ENCODE results near the gene PPFIBP1.

Gene PPFIBP1

GRCh38 chr12:27685274-27685673, 161.3 kb downstream of the PPFIBP1 start:
- TF ChIP-seq GABPA (IDR thresholded peaks at IDR 0.05; ENCODE audit: low read depth) (no peak), SPI1 (IDR thresholded peaks at IDR 0.05; ENCODE audit: borderline replicate concordance, low read depth) (no peak), POLR2AphosphoS5 (IDR thresholded peaks at IDR 0.05; ENCODE audit: low read depth) (no peak)
- Histone ChIP-seq H3K4me3 (replicated peaks; ENCODE audit: insufficient read depth, low read length) (no peak overlapping the region), H3K27me3 (ENCODE audit: insufficient read depth, poor library complexity, severe bottlenecking) (no peaks in the 10 kb centered on the region), H3K27ac (replicated peaks) (no peak overlapping the region)
- DNase-seq (ENCODE audit: low read depth in 1 of 2, low spot score in 1 of 2): no peak

- no peak overlapping the region for H3K4me3 ChIP-seq (replicated peaks; ENCODE audit: insufficient read depth, low read length)
- H3K27me3 ChIP-seq (ENCODE audit: insufficient read depth, poor library complexity, severe bottlenecking): no peaks in the 10 kb centered on the region
- no peak overlapping the region for H3K27ac ChIP-seq (replicated peaks)
- TF ChIP-seq CTCF (IDR thresholded peaks at IDR 0.05; ENCODE audit: insufficient read depth, low read length) (no peak), SPI1 (IDR thresholded peaks at IDR 0.05; ENCODE audit: borderline replicate concordance, low read depth) (no peak), GABPA (IDR thresholded peaks at IDR 0.05; ENCODE audit: low read depth) (no peak)
- no peak for DNase-seq (ENCODE audit: low read depth in 1 of 2, low spot score in 1 of 2)
Observed at GRCh38 chr12:27686147-27686546, 162.1 kb downstream of the PPFIBP1 start.

- DNase-seq (ENCODE audit: low read depth in 1 of 2, low spot score in 1 of 2): no peak
- Histone ChIP-seq H3K27ac (replicated peaks) (no peak overlapping the region), H3K4me3 (replicated peaks; ENCODE audit: insufficient read depth, low read length) (no peak overlapping the region), H3K27me3 (ENCODE audit: insufficient read depth, poor library complexity, severe bottlenecking) (no peaks in the 10 kb centered on the region)
- TF ChIP-seq POLR2AphosphoS5 (IDR thresholded peaks at IDR 0.05; ENCODE audit: low read depth): no peak
Observed at GRCh38 chr12:27688671-27689070, 164.7 kb downstream of the PPFIBP1 start.

- Histone ChIP-seq H3K4me3 (replicated peaks; ENCODE audit: insufficient read depth, low read length) (no peak overlapping the region), H3K27ac (replicated peaks) (no peak overlapping the region), H3K27me3 (ENCODE audit: insufficient read depth, poor library complexity, severe bottlenecking) (no peaks in the 10 kb centered on the region)
- no peak for DNase-seq (ENCODE audit: low read depth in 1 of 2, low spot score in 1 of 2)
- TF ChIP-seq POLR2AphosphoS5 (IDR thresholded peaks at IDR 0.05; ENCODE audit: low read depth): no peak
- TF ChIP-seq CTCF (IDR thresholded peaks at IDR 0.05; ENCODE audit: insufficient read depth, low read length): no peak
- no peak for TF ChIP-seq REST (IDR thresholded peaks at IDR 0.05; ENCODE audit: insufficient replicate concordance, low read depth)
- no peak for TF ChIP-seq SPI1 (IDR thresholded peaks at IDR 0.05; ENCODE audit: borderline replicate concordance, low read depth)
- TF ChIP-seq GABPA (IDR thresholded peaks at IDR 0.05; ENCODE audit: low read depth): no peak
Observed at GRCh38 chr12:27689558-27690180, 165.7 kb downstream of the PPFIBP1 start.

- TF ChIP-seq SPI1 (IDR thresholded peaks at IDR 0.05; ENCODE audit: borderline replicate concordance, low read depth): no peak
- no peak for TF ChIP-seq CTCF (IDR thresholded peaks at IDR 0.05; ENCODE audit: insufficient read depth, low read length)
- no peak for TF ChIP-seq POLR2AphosphoS5 (IDR thresholded peaks at IDR 0.05; ENCODE audit: low read depth)
- no peak for TF ChIP-seq GABPA (IDR thresholded peaks at IDR 0.05; ENCODE audit: low read depth)
- no peak for TF ChIP-seq REST (IDR thresholded peaks at IDR 0.05; ENCODE audit: insufficient replicate concordance, low read depth)
- Histone ChIP-seq H3K27me3 (ENCODE audit: insufficient read depth, poor library complexity, severe bottlenecking) (no peaks in the 10 kb centered on the region), H3K27ac (replicated peaks) (no peak overlapping the region), H3K4me3 (replicated peaks; ENCODE audit: insufficient read depth, low read length) (no peak overlapping the region)
- DNase-seq (ENCODE audit: low read depth in 1 of 2, low spot score in 1 of 2): no peak
Observed at GRCh38 chr12:27693403-27693802, 169.4 kb downstream of the PPFIBP1 start.
